Fibroblast of the aortic adventitia (primary cell): Measurements from ENCODE around the gene TARBP1. TPM values are rescaled to one million over a fixed set of nuclear protein-coding genes. Genes with fewer than 3 reads are reported as not detected.

Experiments
- DNase-seq: peaks from one replicate; pipeline ENCODE4 v3.0.0-alpha.2; 2010; ENCODE audit warnings: low read depth
- H3K4me3 ChIP-seq: 2 replicates; pipeline ENCODE4 v1.5.1; 2011; ENCODE audit warnings: low read depth, mild to moderate bottlenecking, control low read depth, low read length, moderate library complexity
- CTCF ChIP-seq: IDR thresholded peaks from 2 replicates; pipeline ENCODE4 v1.5.1; 2011; ENCODE audit warnings: mild to moderate bottlenecking, low read length, control low read depth, inconsistent platforms; ENCODE audit not compliant: insufficient read depth
- total RNA-seq: library from RNA; depleted of rRNA; stranded (reverse); fragments of >200 nt; gene quantifications from 2 replicates; pipeline ENCODE4 v1.2.3, GENCODE V29; 2012; ENCODE audit warnings: low replicate concordance

TARBP1 gene
- total RNA-seq, 1 donor: 22.2 TPM

- H3K4me3 ChIP-seq: no peak overlapping the region
- no peak for TF ChIP-seq CTCF
- DNase-seq: no peak
Observed at GRCh38 chr1:234396871-234397270, 82.1 kb downstream of the TARBP1 start.

DNA sequence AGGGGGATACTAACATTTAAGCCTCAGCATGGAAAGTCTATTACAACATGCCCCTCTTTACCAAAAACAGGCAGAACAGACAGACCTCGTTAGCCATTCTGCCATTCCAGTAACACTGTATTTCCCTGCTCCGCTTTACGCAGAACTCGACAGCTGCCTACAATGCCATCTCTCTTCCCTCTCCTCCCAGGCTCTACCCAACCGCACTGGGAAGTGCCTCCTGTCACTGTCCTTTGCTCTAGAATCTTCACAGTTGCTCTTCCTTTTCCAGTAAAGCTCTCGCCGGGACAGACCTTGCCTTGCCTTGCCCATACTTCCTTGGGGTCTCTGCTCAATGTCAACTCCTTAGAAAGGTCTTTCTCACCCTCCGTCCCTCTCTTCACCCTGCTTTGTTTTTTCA lies 82.9 kb downstream of the TARBP1 start:
- TF ChIP-seq CTCF: no peak
- no peak for DNase-seq

DNA sequence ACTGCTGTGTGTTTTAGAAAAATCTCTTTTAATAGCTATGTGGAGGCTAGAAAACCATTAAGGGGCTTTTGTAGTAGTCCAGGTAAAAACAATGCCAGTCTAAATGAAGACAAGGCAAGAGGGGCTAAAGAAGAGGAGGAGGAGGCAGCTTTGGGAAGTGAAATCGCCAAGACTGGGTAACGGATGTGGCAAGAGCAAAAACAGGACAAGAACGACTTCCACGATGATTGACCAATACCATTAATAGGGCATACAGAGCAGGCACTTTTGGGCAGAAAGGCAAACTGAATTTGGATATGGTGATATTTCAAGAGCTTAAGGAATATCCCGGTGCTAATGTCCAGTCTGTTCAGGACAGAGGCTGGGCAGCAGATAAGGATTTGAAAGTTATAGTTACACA lies 83.7 kb downstream of the TARBP1 start:
- DNase-seq: no peak
- H3K4me3 ChIP-seq: no peak overlapping the region
- TF ChIP-seq CTCF: no peak

More for the DNA sequence above, 82.9 kb downstream of the TARBP1 start:
- no peak overlapping the region for H3K4me3 ChIP-seq

GRCh38 chr1:234393190-234393589 lies 85.8 kb downstream of the TARBP1 start:
- no peak for TF ChIP-seq CTCF
- DNase-seq: no peak
- no peak overlapping the region for H3K4me3 ChIP-seq

DNA sequence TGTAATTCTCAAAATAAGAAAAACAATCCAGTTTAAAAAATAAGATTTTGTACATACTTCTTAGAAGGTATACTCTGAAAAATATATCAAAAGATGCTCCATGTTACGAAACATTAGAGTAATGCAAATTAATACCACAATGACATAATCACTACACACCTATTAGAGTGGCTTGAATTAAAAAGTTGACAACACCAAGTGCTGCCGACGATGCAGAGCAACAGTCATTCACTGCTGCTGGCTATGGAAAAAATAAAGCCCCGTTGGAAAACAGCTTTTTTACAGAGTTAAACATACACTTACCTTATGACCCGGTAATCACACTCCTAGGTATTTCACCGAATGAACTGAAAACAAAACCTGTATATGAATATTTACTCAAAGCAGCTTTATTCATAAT lies 90.9 kb downstream of the TARBP1 start:
- no peak for DNase-seq
- no peak overlapping the region for H3K4me3 ChIP-seq
- TF ChIP-seq CTCF: no peak

- no peak overlapping the region for H3K4me3 ChIP-seq
- no peak for DNase-seq
- no peak for TF ChIP-seq CTCF
Observed at GRCh38 chr1:234386122-234386521, 92.9 kb downstream of the TARBP1 start.
